ENCODE results near the gene E2F7.
A peak's percentile ranks its signal among the peaks of the same experiment; 100 is the strongest.

Gene E2F7

GRCh38 chr12:77013091-77013490, 52.3 kb downstream of the E2F7 start:
- Histone ChIP-seq H4K20me1 (ENCODE audit: insufficient read depth, low read length) (no peaks in the 10 kb centered on the region), H3K4me2 (ENCODE audit: low read length) (no peak overlapping the region), H2AFZ (ENCODE audit: low read length) (no peak overlapping the region)

GRCh38 chr12:77010691-77011548, 54.4 kb downstream of the E2F7 start:
- no peak overlapping the region for H3K4me3 ChIP-seq (ENCODE audit: low read depth, low read length, poor library complexity, severe bottlenecking)
- TF ChIP-seq EZH2 (IDR thresholded peaks at IDR 0.05; ENCODE audit: borderline replicate concordance, low read length) (no peak), CTCF (IDR thresholded peaks at IDR 0.05; ENCODE audit: low read length) (peak; percentile 93)
- H3K9ac ChIP-seq (ENCODE audit: low read length): no peak overlapping the region
- H3K36me3 ChIP-seq (ENCODE audit: insufficient read depth, low read length): no peaks in the 10 kb centered on the region
- no peaks in the 10 kb centered on the region for H3F3A ChIP-seq (ENCODE audit: insufficient read depth, low read length)
- no peak overlapping the region for H3K27ac ChIP-seq (ENCODE audit: low read depth, low read length, poor library complexity, severe bottlenecking)
- no peak overlapping the region for H3K4me2 ChIP-seq (ENCODE audit: low read length)
- H3K9me3 ChIP-seq (ENCODE audit: low read length): no peaks in the 10 kb centered on the region
- no peaks in the 10 kb centered on the region for H3K27me3 ChIP-seq (ENCODE audit: insufficient read depth, low read length)
- H4K20me1 ChIP-seq (ENCODE audit: insufficient read depth, low read length): no peaks in the 10 kb centered on the region
- no peaks in the 10 kb centered on the region for H3K9me2 ChIP-seq (ENCODE audit: low read depth, low read length)
- H2AFZ ChIP-seq (ENCODE audit: low read length): no peak overlapping the region
- no peaks in the 10 kb centered on the region for H3K79me2 ChIP-seq (ENCODE audit: insufficient read depth, low read length)
- no peaks in the 10 kb centered on the region for H3K4me1 ChIP-seq (ENCODE audit: insufficient read depth, low read length, severe bottlenecking)

More at GRCh38 chr12:77013091-77013490, 52.3 kb downstream of the E2F7 start:
- TF ChIP-seq EZH2 (IDR thresholded peaks at IDR 0.05; ENCODE audit: borderline replicate concordance, low read length) (no peak), CTCF (IDR thresholded peaks at IDR 0.05; ENCODE audit: low read length) (no peak)
- Histone ChIP-seq H3K4me3 (ENCODE audit: low read depth, low read length, poor library complexity, severe bottlenecking) (no peak overlapping the region), H3K36me3 (ENCODE audit: insufficient read depth, low read length) (peaks cover 4% of the 10 kb centered on the region; the same call in 1 of the 2 replicates), H3K79me2 (ENCODE audit: insufficient read depth, low read length) (no peaks in the 10 kb centered on the region), H3K9me3 (ENCODE audit: low read length) (no peaks in the 10 kb centered on the region), H3K27me3 (ENCODE audit: insufficient read depth, low read length) (no peaks in the 10 kb centered on the region), H3K27ac (ENCODE audit: low read depth, low read length, poor library complexity, severe bottlenecking) (no peak overlapping the region), H3K9ac (ENCODE audit: low read length) (no peak overlapping the region), H3F3A (ENCODE audit: insufficient read depth, low read length) (no peaks in the 10 kb centered on the region), H3K4me1 (ENCODE audit: insufficient read depth, low read length, severe bottlenecking) (no peaks in the 10 kb centered on the region), H3K9me2 (ENCODE audit: low read depth, low read length) (no peaks in the 10 kb centered on the region)

GRCh38 chr12:77007476-77007875, 57.9 kb downstream of the E2F7 start:
- no peaks in the 10 kb centered on the region for H3F3A ChIP-seq (ENCODE audit: insufficient read depth, low read length)
- H3K9me3 ChIP-seq (ENCODE audit: low read length): no peaks in the 10 kb centered on the region
- H3K9ac ChIP-seq (ENCODE audit: low read length): no peak overlapping the region
- no peaks in the 10 kb centered on the region for H3K79me2 ChIP-seq (ENCODE audit: insufficient read depth, low read length)
- H3K4me1 ChIP-seq (ENCODE audit: insufficient read depth, low read length, severe bottlenecking): no peaks in the 10 kb centered on the region
- H3K4me2 ChIP-seq (ENCODE audit: low read length): no peak overlapping the region
- no peaks in the 10 kb centered on the region for H3K9me2 ChIP-seq (ENCODE audit: low read depth, low read length)
- no peak overlapping the region for H2AFZ ChIP-seq (ENCODE audit: low read length)
- no peak for TF ChIP-seq CTCF (IDR thresholded peaks at IDR 0.05; ENCODE audit: low read length)
- no peak for TF ChIP-seq EZH2 (IDR thresholded peaks at IDR 0.05; ENCODE audit: borderline replicate concordance, low read length)
- H4K20me1 ChIP-seq (ENCODE audit: insufficient read depth, low read length): no peaks in the 10 kb centered on the region
- no peaks in the 10 kb centered on the region for H3K36me3 ChIP-seq (ENCODE audit: insufficient read depth, low read length)
- no peak overlapping the region for H3K4me3 ChIP-seq (ENCODE audit: low read depth, low read length, poor library complexity, severe bottlenecking)
- no peak overlapping the region for H3K27ac ChIP-seq (ENCODE audit: low read depth, low read length, poor library complexity, severe bottlenecking)
- no peaks in the 10 kb centered on the region; the same call in 1 of the 2 replicates for H3K27me3 ChIP-seq (ENCODE audit: insufficient read depth, low read length)

Measured in OCI-LY1 (cell line).